Measurements from ENCODE around the gene ARL3. TPM values are rescaled to one million over a fixed set of nuclear protein-coding genes. Genes with fewer than 3 reads are reported as not detected.

Gene ARL3
- total RNA-seq, 3 donors from 2014 or later, result 2.4 to 11.2 (median 4.4) TPM

DNA sequence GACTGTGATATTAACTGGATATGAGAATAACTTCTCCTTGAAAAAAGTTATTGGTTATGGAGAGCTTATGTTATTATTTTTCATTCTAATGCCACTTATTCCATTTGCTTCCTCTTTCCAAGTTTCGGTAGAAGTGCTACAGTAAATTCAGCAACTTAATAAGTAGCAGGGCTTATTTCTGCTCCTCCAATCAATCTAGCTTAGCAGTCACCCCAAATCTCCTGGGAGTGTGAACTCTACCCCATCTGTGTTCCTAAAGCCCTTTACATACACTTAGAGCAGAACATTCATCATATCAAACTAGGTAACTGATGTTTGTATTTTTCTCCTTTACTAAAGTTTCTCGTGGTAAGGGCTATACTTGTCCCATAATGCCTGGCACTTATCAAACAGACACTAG, 8.7 kb downstream of the ARL3 start:
- TF ChIP-seq CTCF (IDR thresholded peaks at IDR 0.05), result no peak
- no peak overlapping the region for H3K4me3 ChIP-seq
- H3K36me3 ChIP-seq (ENCODE audit: low read depth), result no peaks in the 10 kb centered on the region
- ATAC-seq (no peak), DNase-seq (no peak)
- no peaks in the 10 kb centered on the region for H3K4me1 ChIP-seq (ENCODE audit: low read depth)
- H3K9me3 ChIP-seq, result no peaks in the 10 kb centered on the region
- intact Hi-C loops (cut with DNase I, micrococcal nuclease), result no loop called here

DNA sequence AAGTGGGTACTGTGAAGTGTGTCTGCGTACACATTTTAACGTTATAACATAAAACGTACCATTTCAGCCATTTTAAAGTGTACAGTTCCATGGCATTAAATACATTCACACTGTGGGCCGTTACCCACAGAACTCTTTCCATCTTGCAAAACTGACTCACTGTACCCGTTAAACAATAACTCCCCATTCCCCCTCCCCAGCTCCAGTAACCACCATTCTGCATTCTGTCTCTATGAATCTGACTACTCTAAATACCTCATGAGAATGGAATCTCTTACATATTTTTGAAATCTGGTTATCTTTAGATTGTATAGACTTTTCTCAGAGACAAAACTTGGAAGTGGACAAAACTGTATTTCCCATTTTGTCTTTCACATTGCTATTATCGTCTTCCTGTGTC, 9.3 kb downstream of the ARL3 start:
- intact Hi-C loops (cut with DNase I, micrococcal nuclease), result no loop called here
- DNase-seq (no peak), ATAC-seq (no peak)
- H3K9me3 ChIP-seq, result no peaks in the 10 kb centered on the region
- no peak overlapping the region for H3K4me3 ChIP-seq
- no peak for TF ChIP-seq CTCF (IDR thresholded peaks at IDR 0.05)
- no peaks in the 10 kb centered on the region for H3K36me3 ChIP-seq (ENCODE audit: low read depth)
- H3K4me1 ChIP-seq (ENCODE audit: low read depth), result no peaks in the 10 kb centered on the region

GRCh38 chr10:102702742-102703141, 11.5 kb downstream of the ARL3 start:
- intact Hi-C loops (cut with DNase I, micrococcal nuclease), result no loop called here

GRCh38 chr10:102701796-102702195, 12.4 kb downstream of the ARL3 start:
- no peak for TF ChIP-seq CTCF (IDR thresholded peaks at IDR 0.05)
- no peak overlapping the region for H3K4me3 ChIP-seq
- no peaks in the 10 kb centered on the region for H3K4me1 ChIP-seq (ENCODE audit: low read depth)
- no peaks in the 10 kb centered on the region for H3K9me3 ChIP-seq
- H3K36me3 ChIP-seq (ENCODE audit: low read depth), result no peaks in the 10 kb centered on the region
- no peak for DNase-seq
- intact Hi-C loops (cut with DNase I, micrococcal nuclease), result no loop called here
- no peak for ATAC-seq

More at GRCh38 chr10:102702742-102703141, 11.5 kb downstream of the ARL3 start:
- ATAC-seq (no peak), DNase-seq (no peak)
- Histone ChIP-seq H3K4me3 (no peak overlapping the region), H3K4me1 (ENCODE audit: low read depth) (no peaks in the 10 kb centered on the region), H3K9me3 (no peaks in the 10 kb centered on the region), H3K36me3 (ENCODE audit: low read depth) (no peaks in the 10 kb centered on the region)
- TF ChIP-seq CTCF (IDR thresholded peaks at IDR 0.05), result no peak

- Histone ChIP-seq H3K4me1 (ENCODE audit: low read depth) (no peaks in the 10 kb centered on the region), H3K4me3 (no peak overlapping the region), H3K36me3 (ENCODE audit: low read depth) (no peaks in the 10 kb centered on the region), H3K9me3 (no peaks in the 10 kb centered on the region)
- ATAC-seq, result no peak
- no peak for DNase-seq
- TF ChIP-seq CTCF (IDR thresholded peaks at IDR 0.05), result no peak
- intact Hi-C loops (cut with DNase I, micrococcal nuclease), result no loop called here
These were observed 12.9 kb downstream of the ARL3 start for GRCh38 chr10:102701272-102701671.

GRCh38 chr10:102698894-102699293, 15.3 kb downstream of the ARL3 start:
- no peaks in the 10 kb centered on the region for H3K36me3 ChIP-seq (ENCODE audit: low read depth)
- no peaks in the 10 kb centered on the region for H3K9me3 ChIP-seq
- intact Hi-C loops (cut with DNase I, micrococcal nuclease), result no loop called here
- no peak for TF ChIP-seq CTCF (IDR thresholded peaks at IDR 0.05)
- H3K4me3 ChIP-seq, result no peak overlapping the region
- ATAC-seq (no peak), DNase-seq (no peak)
- H3K4me1 ChIP-seq (ENCODE audit: low read depth), result no peaks in the 10 kb centered on the region

All from mucosa of descending colon (tissue), 3 donors.